Sigmoid colon (tissue), 7 donors: ENCODE data around the gene NEURL1B. TPM values are rescaled to one million over a fixed set of nuclear protein-coding genes. Genes with fewer than 3 reads are reported as not detected.

Experiments
- DNase-seq: peaks from one replicate; pipeline ENCODE4 v3.0.0-alpha.2; 2019
- H3K27ac ChIP-seq, 4 donors: fragments of 200-600 bp; sonication (generic); one replicate each; pipeline ENCODE4 v1.5.1; 2016 to 2019; ENCODE audit warnings: mild to moderate bottlenecking in 1 of 4
- H3K27me3 ChIP-seq, 3 donors: fragments of 200-600 bp; sonication (generic); one replicate each; pipeline ENCODE4 v1.5.1; 2019; ENCODE audit warnings: mild to moderate bottlenecking in 1 of 3
- H3K36me3 ChIP-seq, 4 donors: fragments of 200-600 bp; sonication (generic); one replicate each; pipeline ENCODE4 v1.5.1; 2016 to 2019
- H3K4me1 ChIP-seq, 4 donors: fragments of 200-600 bp; sonication (generic); one replicate each; pipeline ENCODE4 v1.5.1; 2017 to 2019
- H3K4me3 ChIP-seq, 4 donors: fragments of 200-600 bp; sonication (generic); one replicate each; pipeline ENCODE4 v1.5.1; 2017 to 2019; ENCODE audit warnings: mild to moderate bottlenecking in 2 of 4, moderate library complexity in 1 of 4
- H3K9me3 ChIP-seq, 4 donors: fragments of 200-600 bp in 3 of 4; sonication (generic) in 3 of 4; one replicate each; pipeline versions ENCODE4 v1.5.1 to v1.6.1; 2013 to 2019
- EP300 ChIP-seq, 4 donors: sonication (generic); formaldehyde crosslinking; IDR thresholded peaks; one replicate each; pipeline ENCODE4 v1.6.1; 2017; ENCODE audit warnings: antibody characterized with exemption in 4 of 4
- POLR2A ChIP-seq, 2 donors: fragments of 450-650 bp; IDR thresholded peaks; one replicate each; pipeline ENCODE4 v1.6.1; 2016; ENCODE audit warnings: antibody characterized with exemption in 2 of 2, mild to moderate bottlenecking in 2 of 2, moderate library complexity in 2 of 2
- POLR2AphosphoS5 ChIP-seq, 4 donors: sonication (generic); formaldehyde crosslinking; IDR thresholded peaks; one replicate each; pipeline ENCODE4 v1.6.1; 2017; ENCODE audit warnings: antibody characterized with exemption in 4 of 4
- WGBS, 2 donors: extraction: QIAGEN DNeasy Blood & Tissue Kit; methylation state at CpG; one replicate each; pipeline ENCODE4 v1.1.7; 2013; 5-methylcytosine and 5-hydroxymethylcytosine counted together
- intact Hi-C: fragments of 100-400 bp; cut with DNase I; formaldehyde crosslinking; loops from one replicate; pipeline ENCODE4 v1.15.1; 2023
- polyA plus RNA-seq, 3 donors: library from polyadenylated mRNA; stranded (reverse); fragments of 200-250 nt; gene quantifications; one replicate each; pipeline ENCODE4 v1.2.3, GENCODE V29; 2013
- total RNA-seq, 4 donors: library from RNA; depleted of rRNA; stranded (reverse); fragments of >200 nt; gene quantifications; one replicate each; pipeline ENCODE4 v1.1.0, GENCODE V29; 2016
- TF ChIP-seq, protein P1 (sequence below), 4 experiments: fragments of 450-650 bp in 3 of 4; fragments of 200-600 bp in 1 of 4; IDR thresholded peaks; one replicate each; pipeline ENCODE4 v1.5.1; 2016 to 2019; ENCODE audit warnings: antibody characterized with exemption in 4 of 4, mild to moderate bottlenecking in 3 of 4, moderate library complexity in 2 of 4
- donor health status: healthy with polysubstance abuse.
- donor health status: Bipolar disorder and iron deficiency.
- donor health status: healthy.

Gene NEURL1B
- total and polyA plus RNA-seq, 7 donors: 12.6 to 53.2 (median 32.9) TPM

DNA sequence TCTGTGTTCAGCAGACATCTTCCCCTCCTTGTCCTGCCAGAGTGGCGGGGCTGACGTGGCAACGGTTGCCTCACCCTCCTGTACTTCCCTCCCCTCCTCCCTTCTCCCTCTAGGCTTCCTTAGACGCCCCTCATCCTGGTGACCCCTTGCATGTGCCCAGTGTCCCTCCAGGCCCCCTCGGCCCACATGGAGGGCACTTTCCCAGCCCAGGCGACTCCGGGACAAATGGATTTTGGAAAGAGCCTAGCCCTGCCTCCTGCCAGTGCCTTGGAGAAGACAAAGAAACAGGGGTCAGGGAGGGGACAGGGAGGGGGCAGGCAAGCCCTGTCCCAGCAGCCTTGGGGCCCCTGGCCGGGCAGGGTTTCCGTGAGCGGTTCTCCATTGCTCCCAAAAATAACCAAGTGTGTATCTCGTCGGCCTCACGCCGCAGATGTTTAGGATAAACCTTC, 38.3 kb upstream of the NEURL1B start:
- 72 to 81% methylated on average over 14 of the region's 14 CpGs for WGBS, 2 donors
- no peak for TF ChIP-seq POLR2A (IDR thresholded peaks at IDR 0.05)
- TF ChIP-seq EP300 (IDR thresholded peaks at IDR 0.05): no peak
- TF ChIP-seq, protein P1, sequence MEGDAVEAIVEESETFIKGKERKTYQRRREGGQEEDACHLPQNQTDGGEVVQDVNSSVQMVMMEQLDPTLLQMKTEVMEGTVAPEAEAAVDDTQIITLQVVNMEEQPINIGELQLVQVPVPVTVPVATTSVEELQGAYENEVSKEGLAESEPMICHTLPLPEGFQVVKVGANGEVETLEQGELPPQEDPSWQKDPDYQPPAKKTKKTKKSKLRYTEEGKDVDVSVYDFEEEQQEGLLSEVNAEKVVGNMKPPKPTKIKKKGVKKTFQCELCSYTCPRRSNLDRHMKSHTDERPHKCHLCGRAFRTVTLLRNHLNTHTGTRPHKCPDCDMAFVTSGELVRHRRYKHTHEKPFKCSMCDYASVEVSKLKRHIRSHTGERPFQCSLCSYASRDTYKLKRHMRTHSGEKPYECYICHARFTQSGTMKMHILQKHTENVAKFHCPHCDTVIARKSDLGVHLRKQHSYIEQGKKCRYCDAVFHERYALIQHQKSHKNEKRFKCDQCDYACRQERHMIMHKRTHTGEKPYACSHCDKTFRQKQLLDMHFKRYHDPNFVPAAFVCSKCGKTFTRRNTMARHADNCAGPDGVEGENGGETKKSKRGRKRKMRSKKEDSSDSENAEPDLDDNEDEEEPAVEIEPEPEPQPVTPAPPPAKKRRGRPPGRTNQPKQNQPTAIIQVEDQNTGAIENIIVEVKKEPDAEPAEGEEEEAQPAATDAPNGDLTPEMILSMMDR (IDR thresholded peaks at IDR 0.05): no peak
- TF ChIP-seq POLR2AphosphoS5 (IDR thresholded peaks at IDR 0.05): peak in 1 of 4 donors; percentile 26
- H3K27ac ChIP-seq: peak overlapping the region; percentile 68 to 85 (median 74)

DNA sequence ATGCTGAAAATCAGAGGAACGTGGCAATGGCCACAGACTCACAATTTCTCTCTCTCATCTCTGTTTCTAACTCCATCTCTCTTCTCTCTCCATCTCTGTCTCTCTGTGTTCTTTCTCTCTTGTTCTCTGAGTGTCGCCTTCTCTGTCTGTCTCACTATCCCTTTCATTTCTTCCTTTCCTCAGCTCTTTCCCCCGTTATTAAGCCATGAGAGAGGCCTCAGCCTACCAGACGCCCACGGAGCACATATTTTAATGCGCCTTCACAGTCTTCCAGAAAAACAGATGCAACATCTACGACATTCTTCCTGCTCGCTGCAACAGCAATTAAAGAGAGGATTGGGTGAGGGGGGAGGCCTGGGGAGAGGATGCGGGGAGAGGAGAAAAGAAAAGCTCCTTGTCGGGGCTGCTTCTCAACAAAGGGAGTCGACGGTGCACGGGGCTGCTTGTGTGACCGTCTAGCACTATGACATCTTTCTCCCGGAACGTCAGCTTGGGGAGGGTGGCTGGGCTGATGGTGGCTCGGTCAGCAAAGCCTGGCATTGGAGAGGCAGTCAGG, 37.7 kb upstream of the NEURL1B start:
- Histone ChIP-seq H3K4me3 (peak overlapping the region in 3 of 4 donors; percentile 3 to 26 (median 7)), H3K4me1 (peaks cover 0 to 34% (median 22%) of the 10 kb centered on the region in 4 donors), H3K9me3 (no peaks in the 10 kb centered on the region), H3K27ac (peak overlapping the region; percentile 68 to 85 (median 74)), H3K27me3 (no peaks in the 10 kb centered on the region), H3K36me3 (no peaks in the 10 kb centered on the region)
- intact Hi-C loops: no loop called here
- DNase-seq: peak; percentile 76
- TF ChIP-seq EP300 (IDR thresholded peaks at IDR 0.05): no peak
- TF ChIP-seq, protein P1 (IDR thresholded peaks at IDR 0.05): no peak
- no peak for TF ChIP-seq POLR2A (IDR thresholded peaks at IDR 0.05)
- WGBS, 2 donors: 72 to 80% methylated on average over 17 of the region's 17 CpGs

More for the DNA sequence above, 38.3 kb upstream of the NEURL1B start:
- peak; percentile 65 for DNase-seq
- Histone ChIP-seq H3K9me3 (no peaks in the 10 kb centered on the region), H3K4me1 (peaks cover 0 to 34% (median 22%) of the 10 kb centered on the region in 4 donors), H3K4me3 (peak overlapping the region in 2 of 4 donors; percentile 7 to 26), H3K36me3 (no peaks in the 10 kb centered on the region), H3K27me3 (no peaks in the 10 kb centered on the region)
- intact Hi-C loops: no loop called here

DNA sequence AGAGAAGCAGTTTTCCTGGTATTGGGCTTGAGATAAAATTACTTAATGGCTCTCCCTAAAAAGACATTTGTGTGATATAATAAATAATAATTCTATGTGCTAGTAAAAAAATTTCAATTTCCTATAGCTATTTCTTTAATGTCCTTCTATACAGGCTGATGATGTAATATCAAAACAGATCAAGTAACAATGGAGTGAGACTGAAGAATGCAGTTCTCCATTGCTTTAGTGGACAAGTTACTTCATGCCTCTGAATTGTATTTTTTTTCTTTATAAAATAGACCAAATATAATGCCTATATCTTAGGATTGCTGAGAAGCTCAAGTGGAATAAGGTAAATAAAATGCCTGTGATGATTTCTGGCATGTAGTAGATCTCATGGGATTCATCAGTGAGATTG, 35.6 kb upstream of the NEURL1B start:
- no peak overlapping the region for H3K27ac ChIP-seq
- H3K4me1 ChIP-seq: peaks cover 0 to 26% (median 22%) of the 10 kb centered on the region in 4 donors
- DNase-seq: no peak
- intact Hi-C loops: no loop called here
- TF ChIP-seq POLR2A (IDR thresholded peaks at IDR 0.05) (no peak), EP300 (IDR thresholded peaks at IDR 0.05) (no peak), POLR2AphosphoS5 (IDR thresholded peaks at IDR 0.05) (no peak)
- TF ChIP-seq, protein P1 (IDR thresholded peaks at IDR 0.05): no peak
- no peak overlapping the region for H3K4me3 ChIP-seq
- H3K27me3 ChIP-seq: no peaks in the 10 kb centered on the region
- no peaks in the 10 kb centered on the region for H3K36me3 ChIP-seq
- H3K9me3 ChIP-seq: no peaks in the 10 kb centered on the region

DNA sequence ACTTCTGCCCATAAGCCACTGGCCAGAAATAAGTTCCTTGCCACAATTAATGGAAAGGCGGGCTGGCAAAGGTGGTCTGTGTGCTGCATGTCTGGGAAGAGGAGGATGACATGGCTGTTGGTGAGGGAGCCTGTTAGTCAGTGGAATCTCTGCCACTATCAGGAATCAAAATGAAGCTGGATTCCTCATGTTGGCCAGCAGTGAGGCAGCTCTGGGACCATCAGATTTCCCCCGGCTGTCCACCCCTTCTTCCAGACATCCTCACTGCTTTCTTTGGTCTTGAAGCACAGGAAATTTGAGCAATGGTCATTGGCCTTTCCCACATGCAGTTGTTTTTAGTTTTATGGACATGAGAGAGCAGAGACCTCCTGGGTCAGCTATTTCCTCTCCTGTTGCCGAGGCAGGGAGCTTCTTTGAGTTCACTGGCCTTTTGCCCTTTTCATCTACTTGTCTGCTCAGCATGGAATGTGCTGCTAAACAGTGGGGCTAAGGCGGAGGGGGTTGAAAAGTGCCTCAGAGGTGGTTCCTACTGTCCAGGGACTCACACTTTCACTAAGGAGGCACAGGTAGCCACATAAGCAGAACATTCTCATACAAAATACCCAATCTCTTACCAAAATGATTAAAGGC, 34.8 kb upstream of the NEURL1B start:
- WGBS, 2 donors: 76 to 84% methylated on average over 4 of the region's 4 CpGs
- intact Hi-C loops: no loop called here
- Histone ChIP-seq H3K27me3 (no peaks in the 10 kb centered on the region), H3K27ac (peak overlapping the region in 1 of 4 donors; percentile 20), H3K36me3 (no peaks in the 10 kb centered on the region), H3K9me3 (no peaks in the 10 kb centered on the region), H3K4me1 (peaks cover 0 to 25% (median 20%) of the 10 kb centered on the region in 4 donors), H3K4me3 (no peak overlapping the region)
- no peak for DNase-seq
- TF ChIP-seq, protein P1 (IDR thresholded peaks at IDR 0.05): no peak
- TF ChIP-seq EP300 (IDR thresholded peaks at IDR 0.05) (no peak), POLR2AphosphoS5 (IDR thresholded peaks at IDR 0.05) (no peak), POLR2A (IDR thresholded peaks at IDR 0.05) (no peak)
